Hepatocyte (in vitro differentiated cells): ENCODE results near the gene OSBP. TPM values are rescaled to one million over a fixed set of nuclear protein-coding genes. Genes with fewer than 3 reads are reported as not detected.

ENCODE experiments used
- DNase-seq: peaks from one replicate; pipeline ENCODE4 v3.0.0-alpha.2; 2016; ENCODE audit warnings: low spot score
- H2AFZ ChIP-seq: fragments of 200-600 bp; sonication (generic); 2 replicates; pipeline ENCODE4 v1.6.0; 2016; ENCODE audit warnings: antibody characterized with exemption, mild to moderate bottlenecking
- H3K27ac ChIP-seq: fragments of 200-600 bp; sonication (generic); 2 replicates; pipeline ENCODE4 v1.5.1; 2016; ENCODE audit warnings: mild to moderate bottlenecking
- H3K27me3 ChIP-seq: fragments of 200-600 bp; sonication (generic); 2 replicates; pipeline ENCODE4 v1.6.1; 2016
- H3K36me3 ChIP-seq: fragments of 200-600 bp; sonication (generic); replicated peaks from 2 replicates; pipeline ENCODE4 v1.5.1; 2016; ENCODE audit warnings: low read depth; ENCODE audit not compliant: insufficient read depth
- H3K4me1 ChIP-seq: fragments of 200-600 bp; sonication (generic); 2 replicates; pipeline ENCODE4 v1.5.1; 2016; ENCODE audit warnings: mild to moderate bottlenecking, moderate library complexity; ENCODE audit not compliant: insufficient read depth
- H3K4me2 ChIP-seq: fragments of 200-600 bp; sonication (generic); 2 replicates; pipeline ENCODE4 v1.6.0; 2016
- H3K4me3 ChIP-seq: fragments of 200-600 bp; sonication (generic); 2 replicates; pipeline ENCODE4 v1.5.1; 2016; ENCODE audit warnings: mild to moderate bottlenecking
- H3K79me2 ChIP-seq: fragments of 200-600 bp; sonication (generic); 2 replicates; pipeline ENCODE4 v1.6.0; 2017; ENCODE audit warnings: mild to moderate bottlenecking
- H3K9me2 ChIP-seq: fragments of 200-600 bp; sonication (generic); replicated peaks from 2 replicates; pipeline ENCODE4 v1.6.0; 2017; ENCODE audit warnings: mild to moderate bottlenecking; ENCODE audit not compliant: insufficient read depth
- H3K9me3 ChIP-seq: fragments of 200-600 bp; sonication (generic); 2 replicates; pipeline ENCODE4 v1.5.1; 2016; ENCODE audit warnings: low read depth, mild to moderate bottlenecking
- H4K20me1 ChIP-seq: fragments of 200-600 bp; sonication (generic); 2 replicates; pipeline ENCODE4 v1.6.0; 2016; ENCODE audit warnings: mild to moderate bottlenecking; ENCODE audit not compliant: insufficient read depth, poor library complexity, severe bottlenecking
- CTCF ChIP-seq: fragments of 200-600 bp; sonication (generic); IDR thresholded peaks from 2 replicates; pipeline ENCODE4 v1.5.1; 2016; ENCODE audit warnings: antibody characterized with exemption, mild to moderate bottlenecking; ENCODE audit not compliant: poor library complexity
- EZH2 ChIP-seq: fragments of 200-600 bp; sonication (generic); IDR thresholded peaks from 2 replicates; pipeline ENCODE4 v1.6.1; 2016; ENCODE audit warnings: antibody characterized with exemption, mild to moderate bottlenecking, borderline replicate concordance
- EZH2phosphoT487 ChIP-seq: fragments of 200-600 bp; sonication (generic); IDR thresholded peaks from one replicate; pipeline ENCODE4 v1.6.1; 2018; ENCODE audit warnings: antibody characterized with exemption, mild to moderate bottlenecking, low read depth, moderate library complexity; ENCODE audit not compliant: unreplicated experiment, severe bottlenecking
- WGBS: methylation state at CpG from one replicate; pipeline ENCODE4 v1.1.6; 2016; ENCODE audit warnings: low lambda C conversion rate; ENCODE audit errors: missing lambda C conversion rate; 5-methylcytosine and 5-hydroxymethylcytosine counted together
- polyA plus RNA-seq: library from polyadenylated mRNA; unstranded; fragments of >200 nt; fragmentation: Nextera tagmentation; extraction: Ambion mirVana; gene quantifications from 2 replicates; pipeline ENCODE4 v1.2.1, GENCODE V29; 2016
- total RNA-seq: library from RNA; depleted of rRNA; stranded (reverse); fragments of >200 nt; gene quantifications from 2 replicates; pipeline ENCODE4 v1.2.3, GENCODE V29; 2014

Gene OSBP
- total and polyA plus RNA-seq, 2 experiments from 2014 or later = 28.6 to 43.8 TPM

DNA sequence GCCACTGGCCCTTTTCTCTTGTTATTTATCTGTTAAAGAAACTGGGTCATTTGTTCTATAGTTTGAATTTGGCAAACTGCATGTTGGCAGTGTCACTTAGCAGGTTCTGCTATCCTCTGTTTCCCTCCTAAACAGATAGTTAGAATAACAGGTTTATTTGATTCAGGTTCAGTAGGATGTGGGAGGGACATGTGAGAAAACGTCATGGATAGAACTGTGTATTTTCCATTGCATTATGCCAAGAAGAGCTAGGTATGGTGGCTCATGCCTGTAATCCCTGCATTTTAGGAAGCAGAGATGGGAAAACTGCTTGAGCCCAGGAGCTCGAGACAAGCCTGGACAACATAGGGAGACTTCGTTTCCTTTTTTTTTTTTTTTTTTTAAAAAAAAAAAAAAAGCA is 29.0 kb upstream of the OSBP start:
- H3K9me2 ChIP-seq = no peaks in the 10 kb centered on the region
- no peak for DNase-seq

DNA sequence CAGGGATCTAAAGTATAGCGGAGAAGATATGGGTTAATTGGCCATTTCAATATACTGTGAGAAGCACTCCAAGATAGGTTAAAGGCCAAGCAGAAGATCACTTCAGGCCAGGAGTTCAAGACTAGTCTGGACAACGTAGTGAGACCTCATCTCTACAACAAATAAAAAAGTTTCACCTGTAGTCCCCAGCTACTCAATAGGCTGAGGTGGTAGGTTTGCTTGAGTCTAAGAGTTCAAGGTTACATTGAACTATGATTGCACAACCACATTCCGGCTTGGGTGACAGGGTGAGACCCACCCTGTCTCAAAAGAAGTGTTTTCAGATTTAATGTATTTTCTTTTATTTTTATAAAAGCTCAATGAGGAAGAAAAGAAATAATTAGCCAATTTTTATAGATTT is 27.8 kb upstream of the OSBP start:
- no peak for TF ChIP-seq EZH2
- TF ChIP-seq CTCF = no peak
- TF ChIP-seq EZH2phosphoT487 = no peak
- H3K9me3 ChIP-seq = no peaks in the 10 kb centered on the region
- 82% methylated on average over 3 of the region's 3 CpGs for WGBS
- no peak overlapping the region for H3K27ac ChIP-seq
- H3K79me2 ChIP-seq = peaks cover 9% of the 10 kb centered on the region
- no peak for DNase-seq
- H4K20me1 ChIP-seq = no peaks in the 10 kb centered on the region
- no peaks in the 10 kb centered on the region for H3K9me2 ChIP-seq
- H2AFZ ChIP-seq = no peak overlapping the region
- peaks cover 6% of the 10 kb centered on the region for H3K36me3 ChIP-seq
- H3K4me2 ChIP-seq = no peak overlapping the region
- no peaks in the 10 kb centered on the region for H3K4me1 ChIP-seq
- H3K27me3 ChIP-seq = no peaks in the 10 kb centered on the region
- H3K4me3 ChIP-seq = no peak overlapping the region

More for the DNA sequence above, 29.0 kb upstream of the OSBP start:
- WGBS = 98% methylated on average over 3 of the region's 3 CpGs
- H4K20me1 ChIP-seq = no peaks in the 10 kb centered on the region
- H3K4me2 ChIP-seq = no peak overlapping the region
- TF ChIP-seq CTCF (no peak), EZH2phosphoT487 (no peak), EZH2 (no peak)
- H3K4me1 ChIP-seq = no peaks in the 10 kb centered on the region
- no peak overlapping the region for H3K27ac ChIP-seq
- peaks cover 6% of the 10 kb centered on the region for H3K36me3 ChIP-seq
- no peaks in the 10 kb centered on the region for H3K9me3 ChIP-seq
- no peak overlapping the region for H3K4me3 ChIP-seq
- peaks cover 9% of the 10 kb centered on the region for H3K79me2 ChIP-seq
- H2AFZ ChIP-seq = no peak overlapping the region
- no peaks in the 10 kb centered on the region for H3K27me3 ChIP-seq

- no peaks in the 10 kb centered on the region for H3K4me1 ChIP-seq
- TF ChIP-seq EZH2 (no peak), CTCF (no peak), EZH2phosphoT487 (no peak)
- WGBS = 97% methylated on average over 3 of the region's 3 CpGs
- DNase-seq = no peak
- no peaks in the 10 kb centered on the region for H4K20me1 ChIP-seq
- H2AFZ ChIP-seq = no peak overlapping the region
- H3K27ac ChIP-seq = no peak overlapping the region
- peaks cover 6% of the 10 kb centered on the region for H3K36me3 ChIP-seq
- H3K9me2 ChIP-seq = no peaks in the 10 kb centered on the region
- peaks cover 3% of the 10 kb centered on the region for H3K79me2 ChIP-seq
- no peaks in the 10 kb centered on the region for H3K27me3 ChIP-seq
- H3K4me2 ChIP-seq = no peak overlapping the region
- H3K9me3 ChIP-seq = no peaks in the 10 kb centered on the region
- H3K4me3 ChIP-seq = no peak overlapping the region
Observed at GRCh38 chr11:59641156-59641555, 25.6 kb upstream of the OSBP start.

- DNase-seq = no peak
- no peak for TF ChIP-seq CTCF
- no peak for TF ChIP-seq EZH2
- no peak for TF ChIP-seq EZH2phosphoT487
- Histone ChIP-seq H3K4me2 (no peak overlapping the region), H3K9me2 (no peaks in the 10 kb centered on the region), H2AFZ (no peak overlapping the region), H3K27me3 (no peaks in the 10 kb centered on the region), H3K79me2 (no peaks in the 10 kb centered on the region), H4K20me1 (no peaks in the 10 kb centered on the region), H3K27ac (no peak overlapping the region), H3K36me3 (no peaks in the 10 kb centered on the region), H3K4me3 (no peak overlapping the region), H3K4me1 (no peaks in the 10 kb centered on the region), H3K9me3 (no peaks in the 10 kb centered on the region)
- WGBS = 88% methylated on average over 2 of the region's 2 CpGs
Observed at GRCh38 chr11:59630493-59630892, 14.9 kb upstream of the OSBP start.
